DMS153 treated with DMSO at 0.1 percent for 48 hours (cell line): ENCODE data around the gene ZGLP1.

Experiments
- DNase-seq: peaks from one replicate; lab custom pipeline; 2025; ENCODE audit not compliant: unreplicated experiment; lab: John Stamatoyannopoulos, UW

The ZGLP1 gene

DNA sequence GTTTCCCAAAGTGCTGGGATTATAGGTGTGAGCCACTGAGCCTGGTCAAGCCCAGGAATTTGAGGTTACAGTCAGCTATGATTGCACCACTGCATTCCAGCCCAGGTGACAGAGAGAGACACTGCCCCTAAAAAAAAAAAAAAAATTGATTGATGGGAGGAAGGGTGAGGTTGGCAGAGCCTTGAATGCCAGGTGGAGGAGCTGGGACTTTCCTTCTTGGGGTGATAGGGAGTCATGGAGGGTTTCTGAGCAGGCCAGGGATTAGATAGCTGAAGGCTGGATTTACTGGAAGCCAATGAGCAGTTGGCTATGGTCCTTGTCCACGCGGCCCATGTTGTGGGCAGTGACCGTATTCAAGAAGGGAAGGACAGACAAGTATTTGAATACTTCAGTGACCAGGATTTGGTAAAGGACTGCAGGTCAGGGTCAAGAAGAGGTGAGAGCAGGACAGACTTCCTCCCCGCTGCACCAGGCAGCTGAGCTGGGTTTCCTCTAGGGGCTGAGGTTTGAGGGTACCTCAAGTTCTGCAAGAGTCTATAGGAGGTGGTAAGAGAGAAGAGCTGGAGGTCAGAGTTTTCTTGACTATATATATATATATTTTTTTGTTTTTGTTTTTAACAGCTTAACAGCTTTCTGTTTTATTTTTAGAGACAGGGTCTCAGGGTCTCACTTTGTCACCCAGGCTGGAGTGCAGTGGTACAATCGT lies 29.7 kb downstream of the ZGLP1 start:
- no peak for DNase-seq

DNA sequence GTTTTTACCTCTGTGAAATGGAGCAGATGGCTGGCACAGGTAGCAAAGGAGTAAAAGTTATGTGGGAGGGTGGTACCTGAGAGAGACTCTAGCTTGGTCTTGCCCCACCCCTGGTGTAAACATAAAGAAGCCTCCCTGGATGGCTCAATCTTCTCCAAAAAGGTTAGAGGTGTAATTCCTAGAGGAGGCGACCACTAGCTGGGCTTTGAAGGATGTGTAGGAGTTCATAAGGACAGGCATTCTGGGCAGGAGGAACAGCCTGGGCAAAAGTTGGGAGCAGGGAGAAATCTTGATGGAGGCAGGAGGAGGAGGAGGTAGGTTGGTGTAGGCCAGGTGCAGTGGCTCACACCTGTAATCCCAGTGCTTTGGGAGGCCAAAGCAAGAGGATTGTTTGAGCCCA lies 30.7 kb downstream of the ZGLP1 start:
- no peak for DNase-seq

DNA sequence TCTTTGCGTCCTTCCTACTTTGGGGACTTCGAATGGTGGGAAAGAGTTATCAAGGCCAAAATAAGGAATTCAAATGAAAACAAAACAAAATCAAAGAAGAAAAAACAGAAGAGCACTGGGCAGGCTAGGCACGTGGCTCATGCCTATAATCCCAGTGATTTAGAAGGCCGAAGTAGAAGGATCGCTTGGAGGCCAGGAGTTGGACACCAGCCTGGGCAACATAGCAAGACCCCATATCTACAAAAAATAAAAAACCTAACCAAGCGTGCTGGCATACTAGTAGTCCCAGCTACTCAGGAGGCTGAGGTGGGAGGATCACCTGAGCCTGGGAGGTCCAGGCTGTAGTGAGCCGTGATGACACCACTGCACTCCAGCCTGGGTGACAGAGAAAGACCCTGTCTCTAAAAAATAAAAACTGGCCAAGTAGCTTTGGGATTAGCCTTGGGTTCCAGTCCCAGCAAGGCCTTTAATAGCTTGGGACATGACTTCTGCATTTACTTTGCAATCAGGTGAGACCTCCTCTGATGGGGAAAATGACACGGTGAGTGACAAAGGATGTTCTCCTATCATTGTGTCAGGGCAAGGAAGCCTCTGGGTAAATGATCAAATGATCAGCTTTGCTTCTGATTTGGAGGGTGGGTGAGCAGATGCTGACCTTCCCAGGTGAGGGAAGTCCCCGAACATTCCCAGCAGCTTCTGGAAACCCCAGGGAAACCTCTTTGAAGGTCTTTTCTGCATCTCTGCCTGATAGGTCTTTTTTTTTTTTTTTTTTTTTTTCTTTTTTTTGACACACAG lies 31.6 kb downstream of the ZGLP1 start:
- DNase-seq = no peak

DNA sequence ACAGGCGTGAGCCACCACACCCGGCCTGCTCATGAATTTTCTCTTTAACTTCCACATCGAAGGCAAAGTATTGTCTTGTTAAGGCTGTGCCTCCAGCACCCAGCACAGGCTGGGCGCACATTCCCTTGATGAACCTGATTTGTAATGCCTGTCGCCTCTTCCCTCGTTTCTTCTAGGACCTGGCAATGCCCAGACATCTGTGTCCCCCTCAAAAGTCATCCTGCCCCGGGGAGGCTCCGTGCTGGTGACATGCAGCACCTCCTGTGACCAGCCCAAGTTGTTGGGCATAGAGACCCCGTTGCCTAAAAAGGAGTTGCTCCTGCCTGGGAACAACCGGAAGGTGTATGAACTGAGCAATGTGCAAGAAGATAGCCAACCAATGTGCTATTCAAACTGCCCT lies 35.0 kb downstream of the ZGLP1 start:
- DNase-seq = no peak

DNA sequence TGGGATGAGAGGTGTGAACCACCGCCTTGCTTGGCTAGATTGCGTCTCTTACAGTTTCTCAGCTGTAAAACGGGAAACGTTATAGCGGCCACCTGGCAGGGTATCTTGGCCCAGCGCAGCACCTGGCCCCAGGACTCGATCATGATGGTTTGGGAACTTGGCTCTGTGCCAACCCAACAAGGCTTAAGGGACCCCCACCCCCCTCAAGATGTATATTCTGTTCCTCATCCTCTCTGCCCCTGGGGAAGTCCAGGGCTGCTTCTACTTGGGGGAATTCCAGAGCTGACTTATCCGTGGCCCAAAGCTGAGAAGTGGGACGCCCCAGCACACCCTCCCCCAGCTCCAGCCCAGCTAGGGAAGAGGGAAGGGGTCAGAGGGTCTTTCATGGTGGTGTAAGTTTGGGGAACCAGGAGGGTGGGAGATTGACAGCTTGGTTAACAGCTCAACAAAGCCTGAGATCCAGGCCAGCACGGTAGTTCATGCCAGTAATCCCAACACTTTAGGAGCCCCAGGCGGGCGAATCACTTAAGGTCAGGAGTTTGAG lies 38.0 kb downstream of the ZGLP1 start:
- DNase-seq = no peak

DNA sequence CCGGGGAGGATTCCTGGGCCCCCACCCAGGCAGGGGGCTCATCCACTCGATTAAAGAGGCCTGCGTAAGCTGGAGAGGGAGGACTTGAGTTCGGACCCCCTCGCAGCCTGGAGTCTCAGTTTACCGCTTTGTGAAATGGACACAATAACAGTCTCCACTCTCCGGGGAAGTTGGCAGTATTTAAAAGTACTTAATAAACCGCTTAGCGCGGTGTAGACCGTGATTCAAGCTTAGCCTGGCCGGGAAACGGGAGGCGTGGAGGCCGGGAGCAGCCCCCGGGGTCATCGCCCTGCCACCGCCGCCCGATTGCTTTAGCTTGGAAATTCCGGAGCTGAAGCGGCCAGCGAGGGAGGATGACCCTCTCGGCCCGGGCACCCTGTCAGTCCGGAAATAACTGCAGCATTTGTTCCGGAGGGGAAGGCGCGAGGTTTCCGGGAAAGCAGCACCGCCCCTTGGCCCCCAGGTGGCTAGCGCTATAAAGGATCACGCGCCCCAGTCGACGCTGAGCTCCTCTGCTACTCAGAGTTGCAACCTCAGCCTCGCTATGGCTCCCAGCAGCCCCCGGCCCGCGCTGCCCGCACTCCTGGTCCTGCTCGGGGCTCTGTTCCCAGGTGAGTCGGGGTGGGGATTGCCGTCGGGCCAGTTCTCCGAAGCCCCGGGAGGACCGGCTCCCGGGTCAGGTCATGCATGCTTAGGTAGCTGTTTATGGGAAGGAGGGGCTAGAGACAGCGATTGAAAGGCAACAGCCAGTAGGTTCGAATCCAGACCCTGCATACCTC lies 38.8 kb downstream of the ZGLP1 start, which contains the start of gene ICAM1:
ICAM1 (plus strand) TSS at position 505 of the 779 bp plus-strand sequence; CDS start at position 545, 40 bp downstream.
- DNase-seq = no peak

DNA sequence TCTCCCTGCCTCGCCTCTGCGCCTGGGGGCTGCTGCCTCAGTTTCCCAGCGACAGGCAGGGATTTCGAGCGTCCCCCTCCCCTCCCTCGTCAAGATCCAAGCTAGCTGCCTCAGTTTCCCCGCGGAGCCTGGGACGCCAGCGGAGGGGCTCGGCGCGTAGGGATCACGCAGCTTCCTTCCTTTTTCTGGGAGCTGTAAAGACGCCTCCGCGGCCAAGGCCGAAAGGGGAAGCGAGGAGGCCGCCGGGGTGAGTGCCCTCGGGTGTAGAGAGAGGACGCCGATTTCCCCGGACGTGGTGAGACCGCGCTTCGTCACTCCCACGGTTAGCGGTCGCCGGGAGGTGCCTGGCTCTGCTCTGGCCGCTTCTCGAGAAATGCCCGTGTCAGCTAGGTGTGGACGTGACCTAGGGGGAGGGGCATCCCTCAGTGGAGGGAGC lies 39.4 kb downstream of the ZGLP1 start:
- DNase-seq = no peak

DNA sequence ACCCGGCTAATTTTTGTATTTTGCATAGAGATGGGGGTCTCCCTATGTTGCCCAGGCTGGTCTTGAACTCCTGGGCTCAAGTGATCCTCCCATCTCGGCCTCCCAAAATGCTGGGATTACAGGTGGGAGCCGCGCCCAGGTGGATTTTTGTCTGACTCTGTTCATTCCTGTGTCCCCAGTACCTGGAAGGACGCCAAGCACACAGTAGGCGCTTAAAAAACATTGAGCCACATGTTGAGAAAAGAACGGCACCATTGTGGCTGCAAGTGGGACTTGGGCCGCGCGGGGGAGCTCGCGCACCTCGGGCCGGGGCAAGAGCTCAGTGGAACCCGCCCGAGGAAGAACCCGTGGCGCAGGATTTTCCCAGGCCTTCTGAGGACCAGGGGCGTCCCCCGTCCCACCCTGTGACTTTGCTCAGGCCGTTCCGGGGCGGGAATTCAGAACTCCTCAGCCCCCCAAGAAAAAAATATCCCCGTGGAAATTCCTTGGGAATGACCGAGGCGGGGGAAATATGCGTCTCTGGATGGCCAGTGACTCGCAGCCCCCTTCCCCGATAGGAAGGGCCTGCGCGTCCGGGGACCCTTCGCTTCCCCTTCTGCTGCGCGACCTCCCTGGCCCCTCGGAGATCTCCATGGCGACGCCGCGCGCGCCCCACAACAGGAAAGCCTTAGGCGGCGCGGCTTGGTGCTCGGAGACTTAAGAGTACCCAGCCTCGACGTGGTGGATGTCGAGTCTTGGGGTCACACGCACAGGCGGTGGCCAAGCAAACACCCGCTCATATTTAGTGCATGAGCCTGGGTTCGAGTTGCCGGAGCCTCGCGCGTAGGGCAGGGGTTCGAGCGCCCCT lies 40.1 kb downstream of the ZGLP1 start:
- peak; percentile 35 for DNase-seq

DNA sequence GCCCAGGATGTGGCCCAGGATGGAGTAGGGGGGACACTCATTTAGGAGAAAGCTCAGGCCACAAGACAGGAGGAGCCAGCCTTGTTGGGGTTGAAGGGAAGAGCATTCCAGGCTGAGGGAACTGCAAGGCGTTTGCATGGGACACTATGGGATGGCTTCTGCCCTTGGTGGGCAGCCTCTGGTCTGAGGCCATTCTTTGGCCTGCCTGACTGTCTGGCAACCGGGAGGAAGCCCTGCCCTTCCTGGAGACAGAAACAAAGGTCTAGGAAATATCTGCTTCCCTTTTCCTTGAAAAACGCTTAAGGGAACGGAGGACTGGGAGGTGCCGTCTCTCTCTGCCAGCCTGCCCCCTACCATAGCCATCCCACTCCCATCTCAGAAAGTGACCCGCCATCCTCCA lies 41.5 kb downstream of the ZGLP1 start:
- DNase-seq = no peak

DNA sequence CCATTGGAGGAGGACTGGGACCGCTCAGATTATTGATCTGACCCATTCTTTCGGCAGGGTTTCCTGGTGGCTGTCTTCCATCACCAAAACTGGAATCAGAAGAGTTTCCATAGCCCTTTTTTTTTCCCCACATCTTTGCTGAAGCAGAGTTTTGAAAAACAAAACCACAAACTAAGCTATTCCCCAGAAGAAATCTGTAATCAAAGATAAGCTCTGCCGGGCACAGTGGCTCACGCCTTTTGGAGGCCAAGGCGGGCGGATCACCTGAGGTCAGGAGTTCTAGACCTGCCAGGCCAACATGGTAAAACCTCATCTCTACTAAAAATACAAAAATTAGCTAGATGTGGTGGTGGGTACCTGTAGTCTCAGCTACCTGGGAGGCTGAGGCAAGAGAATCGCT lies 42.9 kb downstream of the ZGLP1 start:
- no peak for DNase-seq

DNA sequence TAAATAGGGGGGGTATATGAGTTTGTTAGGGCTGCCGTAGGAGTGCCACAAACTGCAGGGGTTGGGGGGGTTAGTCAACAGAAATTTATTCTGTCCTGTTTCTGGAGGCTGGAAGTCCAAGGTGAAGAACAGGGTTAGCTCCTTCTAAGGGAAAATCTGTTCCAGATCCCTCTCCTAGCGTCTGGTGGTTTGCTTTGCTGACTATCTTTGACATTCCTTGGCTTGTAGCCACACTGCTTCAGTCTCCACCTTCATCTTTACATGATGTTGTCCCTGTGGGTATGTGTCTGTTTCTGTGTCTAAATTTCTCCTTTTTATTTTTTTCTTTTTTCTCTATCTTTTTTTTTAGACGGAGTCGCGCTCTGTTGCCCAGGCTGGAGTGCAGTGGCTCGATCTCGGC lies 46.8 kb downstream of the ZGLP1 start:
- no peak for DNase-seq

DNA sequence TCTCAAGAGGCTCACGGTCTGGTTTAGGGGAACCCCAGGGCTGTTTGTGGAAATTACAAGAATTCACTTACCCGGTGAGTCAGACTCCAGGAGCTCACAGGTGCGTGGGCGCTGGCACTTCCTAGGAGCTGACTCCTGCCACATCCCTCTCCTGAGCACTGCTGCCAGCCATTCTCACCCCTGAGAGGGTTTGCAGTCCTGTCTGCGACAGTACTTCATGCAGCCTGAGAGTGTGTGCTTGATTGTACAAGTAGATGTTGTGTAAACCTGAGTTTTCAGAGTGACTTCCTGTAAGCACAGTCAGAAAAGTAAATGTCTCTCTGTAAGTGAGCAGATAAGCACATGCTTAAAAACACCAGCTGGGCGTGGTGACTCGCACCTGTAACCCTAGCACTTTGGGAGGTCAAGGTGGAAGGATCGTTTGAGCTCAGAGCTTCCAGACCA lies 49.5 kb downstream of the ZGLP1 start:
- no peak for DNase-seq

DNA sequence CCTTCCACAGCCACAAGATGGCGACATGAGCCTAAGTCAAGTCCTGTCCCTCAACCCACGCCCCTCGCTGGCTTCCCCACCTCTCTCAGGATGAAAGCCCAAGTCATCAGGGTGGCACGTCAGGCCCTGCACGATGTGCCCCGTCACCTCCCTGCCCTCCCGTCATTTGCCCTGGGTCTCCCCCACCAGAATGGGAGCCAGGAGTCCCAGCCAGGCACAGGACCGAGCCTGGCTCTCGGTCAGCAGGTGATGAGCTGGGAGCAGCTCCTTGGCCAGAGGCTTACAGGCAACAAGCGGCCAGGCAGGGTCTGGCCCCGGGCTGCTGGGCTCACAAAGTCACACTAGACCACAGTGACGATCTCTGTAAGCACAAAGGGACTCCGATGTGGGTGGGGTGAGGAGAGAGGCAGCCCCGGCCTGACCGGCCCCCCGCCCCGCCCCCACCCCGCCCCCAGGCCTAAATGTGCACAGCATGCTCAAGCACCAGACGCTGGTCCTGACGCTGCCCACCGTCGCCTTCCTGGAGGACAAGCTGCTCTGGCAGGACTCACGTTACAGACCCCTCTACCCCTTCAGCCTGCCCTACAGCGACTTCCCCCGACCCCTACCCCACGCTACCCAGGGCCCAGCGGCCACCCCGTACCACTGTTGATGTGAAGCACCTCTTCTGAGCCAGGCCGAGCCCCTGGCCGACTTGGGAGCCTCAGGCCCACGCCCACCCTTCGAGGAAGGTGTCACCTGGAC lies 50.3 kb downstream of the ZGLP1 start:
- no peak for DNase-seq

DNA sequence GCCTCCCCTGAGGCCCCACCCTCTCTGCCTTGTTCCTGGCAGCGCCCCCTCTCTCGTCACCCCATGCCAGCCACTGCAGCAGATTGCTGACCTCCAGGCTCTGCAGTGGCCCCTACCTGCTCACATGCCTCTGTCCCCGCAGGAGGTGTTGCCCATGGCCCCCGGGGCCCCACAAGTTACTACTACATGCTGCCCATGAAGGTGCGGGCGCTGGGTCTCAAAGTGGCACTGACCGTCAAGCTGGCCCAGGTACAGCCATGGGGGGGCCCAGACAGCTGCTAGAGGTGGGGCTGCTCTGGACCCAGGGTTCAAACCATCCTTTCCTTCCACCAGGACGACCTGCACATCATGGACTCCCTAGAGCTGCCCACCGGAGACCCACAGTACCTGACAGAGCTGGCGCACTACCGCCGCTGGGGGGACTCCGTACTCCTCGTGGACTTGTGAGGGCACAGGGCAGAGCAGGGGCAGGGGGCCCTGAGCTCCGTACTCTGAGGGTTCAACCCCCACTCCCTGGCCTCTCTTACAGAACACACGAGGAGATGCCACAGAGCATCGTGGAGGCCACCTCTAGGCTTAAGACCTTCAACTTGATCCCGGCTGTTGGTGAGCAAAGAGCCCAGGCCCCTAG lies 51.4 kb downstream of the ZGLP1 start:
- no peak for DNase-seq

DNA sequence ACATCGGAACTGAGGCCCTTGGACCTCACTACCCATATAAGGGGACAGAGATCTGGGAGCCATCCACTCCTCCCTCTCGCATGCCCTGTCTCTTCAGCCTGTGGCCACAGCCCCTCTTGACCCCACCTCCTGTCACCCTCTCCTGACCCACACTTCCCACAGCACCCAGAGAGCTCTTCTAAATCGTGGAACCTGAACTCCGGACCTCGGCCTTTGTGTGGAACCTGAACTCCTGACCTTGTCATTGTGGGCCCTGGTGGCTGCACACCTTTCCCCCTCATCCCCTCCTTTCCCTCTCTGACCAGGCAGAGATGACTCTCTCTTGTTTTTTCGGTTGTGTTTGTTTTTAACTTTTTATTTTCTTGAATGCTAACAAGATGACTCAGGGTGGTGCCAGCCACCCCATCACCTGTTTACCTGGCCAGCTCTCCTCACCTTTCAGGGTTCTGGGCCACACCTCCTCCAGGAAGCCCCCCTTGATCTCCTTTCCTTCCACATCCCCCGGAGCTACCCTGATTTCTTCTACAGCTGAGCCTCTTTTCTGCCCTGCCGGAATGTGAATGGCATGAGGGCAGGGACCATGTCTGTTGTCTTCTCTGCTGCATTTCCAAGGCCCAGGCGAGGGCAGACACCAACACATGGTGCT lies 52.5 kb downstream of the ZGLP1 start:
- no peak for DNase-seq

DNA sequence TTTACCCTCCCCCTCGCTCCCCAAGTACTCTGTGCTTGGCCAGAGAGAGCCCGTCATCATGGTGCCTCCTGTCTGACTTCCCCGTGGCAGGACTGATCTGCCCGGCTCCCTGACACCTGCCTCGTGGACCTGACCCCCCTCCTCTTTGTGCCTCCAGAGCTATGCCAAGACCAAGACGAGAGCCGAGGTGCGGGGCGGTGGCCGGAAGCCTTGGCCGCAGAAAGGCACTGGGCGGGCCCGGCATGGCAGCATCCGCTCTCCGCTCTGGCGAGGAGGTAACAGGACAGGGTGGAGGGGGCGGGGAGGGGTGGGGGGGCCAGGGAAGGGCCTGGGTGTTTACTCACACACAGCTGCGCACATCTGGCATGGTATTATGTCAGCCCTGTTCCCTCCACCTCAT lies 53.1 kb downstream of the ZGLP1 start:
- no peak for DNase-seq

DNA sequence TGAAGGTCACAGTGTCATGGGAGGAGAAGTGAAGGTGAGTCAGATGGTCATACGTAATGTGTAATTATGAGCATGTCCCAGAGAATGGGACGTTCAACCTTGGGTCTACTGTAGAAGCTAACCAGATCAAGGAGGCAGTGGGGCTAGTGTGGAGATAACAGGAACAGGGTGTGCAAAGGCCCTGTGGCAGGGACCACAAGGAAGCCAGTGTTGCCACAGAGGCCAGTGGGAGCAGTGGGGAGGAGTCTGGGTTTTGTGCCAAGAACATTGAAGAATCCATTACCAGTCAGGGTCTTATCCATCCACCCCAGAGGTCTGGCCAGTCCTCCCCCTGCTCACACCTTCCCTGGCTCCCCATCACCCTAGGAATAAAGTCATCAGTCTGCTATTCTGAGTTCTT lies 54.3 kb downstream of the ZGLP1 start:
- no peak for DNase-seq
